Omental fat pad (tissue), 4 donors: ENCODE measurements around the gene NCAM1. TPM values are rescaled to one million over a fixed set of nuclear protein-coding genes. Genes with fewer than 3 reads are reported as not detected.

Experiments used
- ATAC-seq: fragments of 150-250 bp; one replicate; pipeline ENCODE4 v1.9.1; 2016; ENCODE audit warnings: mild to moderate bottlenecking, moderate library complexity; ENCODE audit not compliant: low FRiP score
- DNase-seq: peaks from one replicate; pipeline ENCODE4 v3.0.0-alpha.2; 2019; ENCODE audit warnings: low spot score
- CTCF ChIP-seq, 3 donors: fragments of 450-650 bp; IDR thresholded peaks; one replicate each; pipeline ENCODE4 v1.5.1; 2016 to 2017; ENCODE audit warnings: antibody characterized with exemption in 3 of 3, mild to moderate bottlenecking in 3 of 3, moderate library complexity in 2 of 3
- total RNA-seq, 4 donors: library from RNA; depleted of rRNA; stranded (reverse); fragments of >200 nt; gene quantifications; one replicate each; pipeline ENCODE4 v1.1.0, GENCODE V29; 2016

Gene NCAM1
- total RNA-seq, 4 donors from 2014 or later, result 3.8 to 10.9 (median 7.9) TPM

- DNase-seq (no peak), ATAC-seq (no peak)
- no peak for TF ChIP-seq CTCF (IDR thresholded peaks at IDR 0.05)
Observed at GRCh38 chr11:112999520-112999919, 38.3 kb downstream of the NCAM1 start.

GRCh38 chr11:113001709-113002108 is 40.5 kb downstream of the NCAM1 start:
- no peak for DNase-seq
- no peak for ATAC-seq

GRCh38 chr11:113006896-113007445 is 45.8 kb downstream of the NCAM1 start:
- no peak for TF ChIP-seq CTCF (IDR thresholded peaks at IDR 0.05)
- no peak for ATAC-seq
- no peak for DNase-seq

More at GRCh38 chr11:113001709-113002108, 40.5 kb downstream of the NCAM1 start:
- no peak for TF ChIP-seq CTCF (IDR thresholded peaks at IDR 0.05)

- no peak for TF ChIP-seq CTCF (IDR thresholded peaks at IDR 0.05)
- DNase-seq (no peak), ATAC-seq (no peak)
Observed at GRCh38 chr11:113014262-113015097, 53.3 kb downstream of the NCAM1 start.

GRCh38 chr11:113015098-113015455 is 53.9 kb downstream of the NCAM1 start:
- ATAC-seq (no peak), DNase-seq (no peak)
- no peak for TF ChIP-seq CTCF (IDR thresholded peaks at IDR 0.05)

- TF ChIP-seq CTCF (IDR thresholded peaks at IDR 0.05), result no peak
- ATAC-seq (no peak), DNase-seq (no peak)
Observed at GRCh38 chr11:113016905-113017304, 55.7 kb downstream of the NCAM1 start.

GRCh38 chr11:113018913-113019312 is 57.7 kb downstream of the NCAM1 start:
- DNase-seq (no peak), ATAC-seq (no peak)
- TF ChIP-seq CTCF (IDR thresholded peaks at IDR 0.05), result no peak
